HG03066 (cell line): ENCODE measurements around the gene ARHGAP31.
"Not testable (repeated sequence)": the region's sequence is repeated elsewhere in the genome, so short reads cannot be mapped to it uniquely, and the experiment has no call there.

Experiments used
- ATAC-seq: cut with Tn5 transposase; IDR thresholded peaks from one replicate; pipeline ENCODE4 v1.9.1; 2021; ENCODE audit warnings: low read depth; ENCODE audit not compliant: unreplicated experiment

ARHGAP31 gene

DNA sequence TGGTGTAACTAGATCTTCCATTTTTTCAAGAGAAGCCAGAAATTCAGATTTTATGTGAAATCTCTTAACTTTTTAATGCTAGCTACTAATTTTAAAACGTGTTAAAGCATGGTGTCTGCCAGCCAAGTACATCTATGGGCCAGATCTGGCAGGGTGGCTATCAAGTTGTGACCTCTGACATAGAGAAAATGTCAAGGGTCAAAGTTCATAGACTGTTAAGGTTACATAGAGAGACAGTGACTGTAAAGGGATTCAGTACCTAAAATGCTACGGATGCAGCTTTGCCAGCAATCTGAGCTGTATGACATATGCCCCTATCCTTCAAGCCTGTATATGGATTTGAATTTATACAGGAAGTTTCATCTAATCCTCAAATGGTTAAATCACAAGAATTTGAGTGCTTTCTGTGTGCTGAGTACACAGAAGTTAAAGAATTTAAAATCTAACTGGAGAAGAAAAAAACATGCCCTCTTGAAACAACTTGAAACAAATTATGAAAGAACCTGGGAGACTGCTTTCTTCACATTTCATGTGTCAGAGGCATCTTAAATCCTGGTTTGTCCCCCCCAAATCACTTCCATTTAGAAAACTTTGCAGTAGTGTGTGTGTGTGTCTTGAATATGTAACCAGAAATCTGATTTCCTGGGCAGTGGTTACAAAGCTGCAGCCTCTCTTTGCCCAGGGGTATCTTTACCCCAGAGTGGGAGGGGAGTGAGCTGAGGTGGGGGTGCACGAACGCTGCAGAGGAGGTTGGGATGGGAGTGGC is 895 bp upstream of the ARHGAP31 start:
- ATAC-seq = no peak

DNA sequence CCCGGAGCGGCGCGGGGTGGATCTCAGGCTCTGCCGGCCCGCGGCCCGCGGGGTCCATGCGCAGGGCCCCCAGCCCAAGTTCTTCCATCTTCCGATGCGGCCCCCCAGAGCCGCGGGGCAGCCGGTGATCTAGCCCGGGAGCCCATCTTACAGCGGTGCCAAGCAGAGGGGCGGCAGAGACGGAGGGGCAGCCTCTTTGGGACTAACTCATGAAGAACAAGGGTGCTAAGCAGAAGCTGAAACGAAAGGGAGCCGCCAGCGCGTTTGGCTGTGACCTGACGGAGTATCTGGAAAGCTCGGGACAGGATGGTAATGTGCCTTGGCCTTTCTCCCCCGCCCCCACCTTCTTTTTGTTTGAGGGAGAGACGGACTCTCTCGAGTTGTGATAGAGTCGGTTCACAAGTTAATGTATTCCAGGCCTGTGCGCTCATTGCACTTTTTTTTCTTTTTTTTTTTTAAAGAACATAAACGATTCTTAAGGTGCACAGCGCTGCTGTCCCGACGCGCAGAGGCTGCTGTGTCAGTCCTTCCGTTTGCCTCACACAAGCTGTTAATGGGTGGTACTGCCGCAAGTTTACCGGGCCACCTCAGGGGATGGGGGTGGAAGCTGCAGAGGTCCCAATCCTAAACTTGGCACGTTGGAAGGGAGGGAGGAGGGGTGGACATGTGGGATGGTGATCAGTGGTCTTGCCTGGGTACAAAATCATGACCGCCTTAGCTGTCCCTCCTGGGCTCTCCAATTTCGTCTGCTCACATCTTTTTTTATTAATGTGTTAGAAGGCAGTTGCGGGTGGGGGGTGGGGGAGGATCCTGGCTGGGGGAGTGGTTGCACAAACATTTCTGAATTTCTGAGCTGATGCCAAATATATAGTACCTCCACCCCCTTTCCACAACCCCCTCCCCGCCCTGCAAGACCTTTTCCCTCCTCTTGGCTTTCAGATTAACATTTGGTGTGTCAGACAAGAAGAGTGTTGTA is 801 bp downstream of the ARHGAP31 start:
- peak; percentile 23 for ATAC-seq

DNA sequence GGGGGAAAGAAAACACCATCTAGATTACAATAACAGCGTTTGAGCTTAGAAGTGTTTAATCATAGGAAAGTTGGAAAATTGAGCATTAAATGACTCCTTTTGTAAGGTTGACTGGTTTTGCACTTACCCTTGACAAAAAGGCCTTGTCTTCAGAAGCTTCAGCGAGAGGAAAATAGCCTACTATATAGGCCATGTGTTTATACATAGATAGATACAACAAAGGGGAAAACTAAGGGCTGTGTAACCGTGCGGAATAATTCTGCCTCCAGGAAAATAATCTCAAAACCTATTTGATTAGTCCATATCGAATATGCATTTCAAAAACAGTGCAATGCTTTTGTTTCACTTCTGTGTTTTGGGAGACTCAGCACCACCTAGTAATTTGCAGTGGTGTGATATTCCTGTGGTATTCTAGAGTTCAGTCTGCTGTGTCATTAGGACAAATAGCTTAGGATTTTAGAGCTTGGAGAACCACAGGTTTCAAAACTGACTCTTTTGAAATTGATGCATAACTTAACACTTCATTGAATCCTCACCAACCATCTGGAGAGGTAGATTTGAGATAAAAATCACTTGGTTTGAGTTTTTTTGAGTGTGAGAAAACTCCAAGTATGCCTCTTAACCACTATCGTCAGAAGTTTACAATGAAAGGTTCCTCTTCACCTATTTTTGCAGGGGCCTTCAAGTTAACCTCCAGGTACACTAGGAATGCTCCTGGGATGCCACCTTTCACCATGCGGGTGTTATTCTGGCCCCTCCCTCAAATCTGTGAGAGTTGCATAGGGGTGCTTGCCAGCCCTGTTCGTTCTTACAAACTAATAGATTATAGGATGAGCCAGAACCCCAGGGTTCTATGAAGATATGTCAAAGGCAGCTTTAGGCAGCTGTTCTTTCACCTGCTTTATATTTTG is 1.9 kb downstream of the ARHGAP31 start:
- ATAC-seq = no peak

DNA sequence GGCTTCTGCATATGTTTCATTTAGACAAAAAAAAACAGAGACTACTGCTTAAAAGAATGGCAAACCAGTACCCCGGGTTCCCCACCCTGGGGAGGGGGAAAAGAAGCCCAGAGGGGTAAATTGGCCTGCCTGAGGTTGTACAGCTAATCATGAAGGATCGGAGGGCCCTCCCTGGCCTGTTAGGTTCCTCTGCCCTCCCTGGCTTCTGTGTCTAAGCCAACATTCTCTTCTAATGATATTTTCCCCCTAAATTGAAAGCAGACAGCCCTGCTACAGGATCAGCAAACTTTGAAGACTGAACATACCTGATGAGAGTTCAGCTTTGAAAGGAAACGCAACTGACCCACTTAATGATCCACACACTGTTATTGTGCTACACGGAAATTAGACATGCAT is 2.5 kb downstream of the ARHGAP31 start:
- ATAC-seq = no peak

DNA sequence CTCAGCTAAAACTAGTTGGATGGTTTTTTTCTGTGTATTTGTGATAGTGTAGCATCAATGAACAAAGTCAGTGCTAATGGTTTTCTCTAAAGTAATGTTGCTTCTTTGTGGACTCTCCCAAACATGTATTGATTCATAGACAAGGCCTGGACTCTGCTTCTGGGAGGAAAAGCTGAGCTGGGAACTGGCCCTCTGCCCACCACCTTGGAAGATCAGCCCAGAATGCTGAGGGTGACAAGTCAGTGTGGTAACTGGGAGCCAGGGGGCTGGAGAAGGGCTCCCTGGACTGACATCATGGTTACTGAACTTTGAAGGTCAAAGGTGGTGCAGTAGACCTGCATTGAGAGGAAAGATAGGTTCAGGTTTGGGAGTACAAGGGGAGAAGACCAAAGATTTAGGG is 3.0 kb downstream of the ARHGAP31 start:
- ATAC-seq = no peak

DNA sequence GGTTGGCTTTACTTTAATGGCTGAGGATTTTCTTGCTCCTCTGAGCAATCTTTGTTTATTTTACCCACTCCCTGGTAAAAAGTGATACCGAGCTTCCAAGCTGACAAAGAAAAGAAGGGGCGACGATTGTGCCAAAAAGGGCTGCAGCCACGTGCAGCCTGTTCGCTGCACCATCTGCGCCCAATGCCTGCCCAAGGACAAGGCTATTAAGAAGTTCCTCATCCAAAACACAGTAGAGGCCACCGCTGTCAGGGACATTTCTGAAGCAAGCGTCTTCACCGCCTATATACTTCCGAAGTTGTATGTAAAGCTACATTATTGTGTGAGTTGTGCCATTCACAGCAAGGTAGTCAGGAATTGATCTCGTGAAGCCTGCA is 4.4 kb downstream of the ARHGAP31 start:
- no peak for ATAC-seq

DNA sequence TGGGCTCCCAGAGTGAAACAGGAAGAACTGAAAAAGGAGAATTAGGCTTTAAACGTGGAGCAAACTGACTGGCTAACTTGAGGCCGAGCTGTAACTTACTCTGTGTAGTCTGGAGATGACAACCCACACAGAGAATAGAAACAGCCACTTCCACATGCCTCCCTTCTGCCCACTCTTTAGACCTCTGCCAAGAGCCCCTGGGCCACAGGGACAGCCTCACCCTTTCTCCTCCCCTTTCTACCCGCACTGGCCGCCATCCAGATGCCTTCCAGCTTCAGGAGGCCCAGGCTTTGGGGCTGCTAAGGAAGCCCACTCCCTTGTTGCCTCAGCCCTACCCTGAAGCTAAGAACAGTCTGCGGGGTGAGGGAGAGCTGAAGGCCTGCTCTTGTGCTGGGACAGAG is 6.8 kb downstream of the ARHGAP31 start:
- no peak for ATAC-seq

DNA sequence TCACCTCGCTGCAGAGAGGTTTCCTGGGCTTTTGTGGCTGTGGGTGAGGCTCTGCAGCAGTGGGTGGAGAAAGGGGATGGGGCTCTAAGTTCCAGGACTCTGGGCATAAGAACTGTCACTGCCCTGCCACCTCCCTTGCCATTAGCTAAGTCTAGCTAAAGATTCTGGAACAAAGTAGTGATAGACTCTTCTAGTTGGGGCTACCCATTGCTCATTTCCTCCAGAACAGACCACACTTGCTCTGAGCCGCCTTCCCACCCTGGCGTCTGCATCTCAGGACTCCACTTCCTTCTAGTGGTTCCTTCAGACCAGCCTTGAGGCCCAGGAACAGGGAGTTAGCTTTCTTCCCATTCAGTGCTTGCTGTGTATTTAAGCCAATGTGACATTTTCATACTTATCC is 7.5 kb downstream of the ARHGAP31 start:
- ATAC-seq = no peak

DNA sequence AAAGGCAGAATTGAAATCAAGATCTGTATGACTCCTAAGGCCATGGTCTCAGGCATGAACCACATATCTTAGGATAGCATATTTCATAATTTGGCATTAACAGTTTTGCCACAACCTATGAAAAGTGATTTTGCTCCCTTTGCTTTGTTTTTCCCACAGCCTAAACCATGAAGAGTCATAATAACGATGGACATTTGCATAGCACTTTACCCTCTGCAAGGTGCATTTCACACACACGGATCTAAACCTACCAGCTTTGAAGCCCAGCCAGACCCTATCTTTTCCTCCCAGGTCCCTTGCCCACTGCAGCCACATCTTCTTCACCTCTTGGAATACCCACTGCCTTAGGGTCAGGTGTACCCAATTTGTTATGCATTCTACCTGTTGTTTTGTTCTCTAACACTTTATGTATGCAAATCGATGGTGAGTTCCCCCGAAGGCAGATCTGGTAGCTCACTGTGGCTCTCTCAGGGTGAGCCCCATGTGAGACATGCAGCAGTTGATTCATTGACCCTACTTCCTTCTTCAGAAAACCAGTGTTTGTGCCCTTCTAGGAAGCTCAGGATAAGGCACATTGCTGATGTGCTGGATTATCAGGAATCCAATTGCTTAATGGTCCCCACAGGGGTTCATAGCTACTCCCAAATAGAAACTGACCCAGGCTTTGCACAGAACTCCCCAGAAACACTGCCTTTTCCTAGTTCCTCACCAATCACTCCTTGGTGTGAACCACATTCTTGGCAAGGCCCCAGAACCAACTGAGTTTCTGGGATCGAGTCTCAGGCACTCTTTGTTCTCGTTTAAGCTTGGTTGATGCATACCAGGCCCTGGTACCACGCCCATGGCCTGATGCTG is 8.7 kb downstream of the ARHGAP31 start:
- peak; percentile 68 for ATAC-seq

DNA sequence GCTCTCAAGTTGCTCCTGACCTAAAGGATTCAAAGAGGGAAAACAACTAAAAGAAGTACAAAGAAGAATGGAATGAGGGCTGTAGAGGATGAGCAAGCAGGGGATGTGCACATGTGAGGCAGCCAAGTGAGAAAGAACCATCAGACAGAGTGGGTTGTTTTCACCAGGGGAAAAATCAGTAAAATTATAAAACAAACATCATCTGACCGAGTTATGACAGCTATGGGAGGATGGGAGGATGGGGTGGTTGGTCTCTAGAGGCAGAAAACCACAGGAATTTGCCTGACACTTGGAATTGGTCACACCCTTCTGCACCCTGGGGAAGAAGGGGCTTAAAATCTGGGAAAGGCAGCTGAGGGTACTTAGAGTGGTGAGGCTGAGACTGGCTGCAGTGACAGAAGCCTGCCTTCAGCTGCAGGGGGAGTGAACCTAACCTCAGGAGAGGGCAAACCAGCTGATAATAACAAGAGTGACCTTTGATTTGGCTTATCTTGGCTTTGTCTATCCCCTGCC is 10.1 kb downstream of the ARHGAP31 start:
- no peak for ATAC-seq

DNA sequence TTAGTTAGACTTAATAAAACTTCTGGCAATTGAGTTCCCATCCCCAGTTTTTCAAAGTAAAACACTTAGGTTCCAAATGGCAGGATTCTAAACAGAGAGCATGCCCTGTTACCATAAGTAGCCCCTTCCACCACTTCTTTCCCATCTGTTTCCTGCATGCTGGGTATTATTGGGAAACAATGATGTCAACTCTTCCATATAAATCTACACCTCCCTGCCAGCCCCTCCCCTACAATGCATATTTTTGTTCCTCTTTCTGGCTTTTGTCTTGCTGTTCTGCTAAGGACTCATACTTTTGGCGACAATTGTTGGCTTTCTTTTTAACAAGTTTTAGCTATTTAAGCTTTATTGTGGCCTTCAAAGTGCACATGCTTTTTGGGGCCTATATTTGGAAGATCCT is 11.1 kb downstream of the ARHGAP31 start:
- ATAC-seq = no peak

DNA sequence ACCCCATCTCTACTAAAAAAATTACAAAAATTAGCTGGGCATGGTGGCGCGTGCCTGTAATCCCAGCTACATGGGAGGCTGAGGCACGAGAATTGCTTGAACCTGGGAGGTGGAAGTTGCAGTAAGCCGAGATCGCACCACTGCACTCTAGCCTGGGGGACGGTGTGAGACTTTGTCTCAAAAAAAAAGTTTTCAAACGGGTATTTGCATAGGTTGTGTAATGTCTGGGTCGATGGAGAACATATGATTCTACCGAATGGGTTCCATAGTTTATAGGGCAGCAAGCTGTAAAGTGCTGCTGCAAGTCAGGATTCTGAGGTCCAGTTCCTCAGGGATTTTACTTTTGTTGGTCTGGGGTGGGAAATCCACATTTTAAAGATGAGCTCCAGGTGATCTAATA is 12.2 kb downstream of the ARHGAP31 start:
- not testable (repeated sequence) for ATAC-seq

DNA sequence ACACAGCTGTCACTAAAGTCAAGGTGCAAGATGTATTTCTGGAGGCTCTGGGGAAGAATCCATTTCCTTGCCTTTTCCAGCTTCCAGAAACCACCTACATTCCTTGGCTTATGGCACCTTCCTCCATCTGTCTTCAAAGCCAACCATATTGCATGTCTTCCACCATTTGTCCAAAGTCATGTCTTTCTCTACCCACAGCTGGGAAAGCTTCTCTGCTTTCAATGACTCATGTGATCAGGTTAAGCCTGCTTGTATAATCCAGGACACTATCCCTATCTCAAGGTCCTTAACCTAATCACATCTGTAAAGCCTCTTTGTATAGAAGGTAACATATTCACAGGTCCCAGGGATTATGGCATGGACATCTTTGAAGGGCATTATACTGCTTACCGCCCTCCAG is 14.2 kb downstream of the ARHGAP31 start:
- ATAC-seq = no peak

DNA sequence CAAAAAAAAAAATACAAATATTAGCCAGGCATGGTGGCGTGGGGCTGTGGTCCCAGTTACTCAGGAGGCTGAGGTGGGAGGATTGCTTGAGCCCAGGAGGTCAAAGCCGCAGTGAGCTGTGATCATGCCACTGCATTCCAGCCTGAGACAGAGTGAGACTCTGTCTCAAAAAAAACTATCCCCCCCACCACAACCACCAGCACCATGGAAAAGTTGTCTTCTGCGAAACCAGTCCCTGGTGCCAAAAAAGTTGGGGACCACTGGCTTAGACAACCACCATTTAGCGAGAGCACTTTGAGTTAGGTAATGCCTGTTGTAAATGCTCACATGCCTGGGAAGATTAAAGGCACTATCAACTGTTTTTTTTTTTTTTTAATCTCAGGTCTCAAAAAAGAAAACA is 15.4 kb downstream of the ARHGAP31 start:
- ATAC-seq = no peak

DNA sequence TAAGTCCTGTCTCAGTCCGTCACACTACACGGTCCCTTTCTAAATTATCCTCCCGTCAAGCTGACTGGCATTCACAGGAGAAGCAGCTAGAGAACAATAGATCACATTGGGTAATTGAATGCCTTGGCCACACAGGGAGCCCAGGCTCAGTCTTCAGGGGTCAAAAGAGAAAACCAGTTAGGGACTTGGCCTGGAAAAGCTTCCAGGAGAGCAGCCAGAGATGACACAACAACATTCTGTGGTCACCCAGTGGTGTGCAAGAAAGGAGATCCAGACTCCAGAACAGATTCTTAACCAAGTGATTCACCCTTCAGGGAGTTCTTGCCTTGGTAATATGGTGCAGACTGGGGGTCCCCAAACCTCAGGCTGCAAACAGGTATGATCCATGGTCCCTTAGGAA is 15.9 kb downstream of the ARHGAP31 start:
- no peak for ATAC-seq

DNA sequence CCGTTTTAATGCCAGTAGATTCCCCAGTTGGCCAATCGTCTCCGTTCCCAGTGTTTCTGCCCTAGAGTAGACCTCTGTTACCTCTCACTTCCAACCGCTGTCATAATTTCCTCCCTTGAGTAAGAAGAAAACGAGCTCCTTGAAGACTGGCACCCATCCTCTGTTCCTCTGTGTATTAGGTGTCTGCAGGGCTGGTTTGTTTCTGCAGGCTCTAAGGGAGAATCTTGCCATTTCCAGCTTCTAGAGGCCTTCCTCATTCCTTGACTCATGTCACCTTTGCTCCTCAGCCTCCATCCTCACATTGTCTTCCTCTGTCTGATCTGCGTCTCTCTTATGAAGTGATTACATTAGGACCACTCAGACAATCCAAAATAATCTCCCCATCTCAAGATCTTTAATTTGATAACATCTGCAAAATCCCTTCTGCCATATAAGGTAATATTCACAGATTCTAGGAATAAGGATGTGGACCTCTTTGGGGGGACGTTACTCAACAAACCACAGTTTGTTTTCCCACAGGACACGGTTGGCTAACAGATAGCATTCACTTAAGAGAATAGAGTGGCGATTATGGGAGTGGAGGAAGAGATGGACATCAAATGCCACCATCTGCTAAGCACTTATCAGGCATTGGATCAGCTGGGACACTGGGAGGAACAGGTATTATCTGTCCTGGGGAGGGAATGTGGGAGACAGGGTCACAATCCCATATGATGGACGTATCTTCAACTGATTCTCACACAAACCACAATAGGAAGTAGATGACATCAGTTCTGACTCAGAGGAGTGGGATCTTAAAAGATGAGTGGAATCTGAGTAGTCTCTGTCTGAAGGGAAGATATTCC is 17.1 kb downstream of the ARHGAP31 start:
- no peak for ATAC-seq

DNA sequence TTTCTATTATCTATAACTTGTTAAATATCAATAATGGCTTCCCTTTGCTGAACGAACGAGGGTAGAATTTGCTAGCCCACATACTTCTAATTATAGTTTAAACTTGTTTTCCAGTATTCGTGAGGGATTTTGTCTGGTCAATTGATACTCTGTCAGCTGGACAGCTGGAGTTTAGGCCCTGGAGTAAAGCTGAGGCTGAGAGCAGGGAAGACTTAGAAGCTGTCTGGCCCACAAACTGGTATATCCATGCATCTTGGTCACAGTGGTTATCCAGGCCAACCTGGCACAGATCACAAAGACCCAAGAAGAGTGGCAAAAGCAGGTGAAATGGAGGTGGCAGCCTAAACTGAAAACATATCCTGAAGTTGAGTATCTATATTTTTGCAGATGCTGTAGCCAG is 19.3 kb downstream of the ARHGAP31 start:
- no peak for ATAC-seq

DNA sequence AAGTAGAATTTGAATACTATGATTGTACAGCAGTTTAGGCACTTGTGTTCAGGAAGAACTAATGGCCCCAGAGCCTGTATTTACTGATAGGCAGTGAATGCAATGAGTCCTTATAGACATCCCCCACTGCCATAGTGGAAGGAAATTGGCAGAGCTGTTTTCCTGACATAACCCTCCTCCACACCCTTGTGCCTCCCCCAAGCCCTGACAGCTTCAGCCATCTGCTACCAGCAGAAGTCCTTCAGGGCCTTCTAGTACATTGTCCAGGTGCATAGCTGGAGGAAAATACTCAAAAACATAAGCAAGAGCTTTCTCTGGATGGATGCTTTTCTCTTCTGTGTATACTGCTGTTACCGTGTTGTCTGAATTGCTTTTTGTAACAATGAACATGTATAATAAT is 20.6 kb downstream of the ARHGAP31 start:
- no peak for ATAC-seq
